GM23338 (cell line): Measurements from ENCODE around the gene IWS1. TPM values are rescaled to one million over a fixed set of nuclear protein-coding genes. Genes with fewer than 3 reads are reported as not detected.

ENCODE experiments used
- ATAC-seq: fragments of 200-7000 bp; cut with Tn5 transposase; 3 replicates; pipeline ENCODE4 v1.9.1; 2020
- DNase-seq: peaks from one replicate; pipeline ENCODE4 v3.0.0-alpha.2; 2015; ENCODE audit warnings: low spot score
- H2AFZ ChIP-seq: fragments of 200-600 bp; sonication (generic); 2 replicates; pipeline ENCODE4 v1.8.0; 2016; ENCODE audit warnings: antibody characterized with exemption, mild to moderate bottlenecking, moderate library complexity
- H3F3A ChIP-seq: fragments of 200-600 bp; sonication (generic); replicated peaks from 2 replicates; pipeline ENCODE4 v1.8.0; 2017; ENCODE audit warnings: antibody characterized with exemption, mixed run types, low read depth
- H3K27ac ChIP-seq: fragments of 200-600 bp; sonication (generic); 2 replicates; pipeline ENCODE4 v1.6.1; 2016; ENCODE audit warnings: low read depth
- H3K27me3 ChIP-seq: fragments of 200-600 bp; sonication (generic); 2 replicates; pipeline ENCODE4 v1.8.0; 2016; ENCODE audit warnings: mild to moderate bottlenecking, mixed run types, moderate library complexity; ENCODE audit not compliant: insufficient read depth
- H3K36me3 ChIP-seq: fragments of 200-600 bp; sonication (generic); 2 replicates; pipeline ENCODE4 v1.8.0; 2016; ENCODE audit warnings: mild to moderate bottlenecking; ENCODE audit not compliant: insufficient read depth
- H3K4me1 ChIP-seq: fragments of 200-600 bp; sonication (generic); 2 replicates; pipeline ENCODE4 v1.8.0; 2016; ENCODE audit warnings: mild to moderate bottlenecking, moderate library complexity; ENCODE audit not compliant: insufficient read depth
- H3K4me2 ChIP-seq: fragments of 200-600 bp; sonication (generic); 2 replicates; pipeline ENCODE4 v1.7.1; 2017; ENCODE audit warnings: mixed run types
- H3K4me3 ChIP-seq: fragments of 200-600 bp; sonication (generic); 2 replicates; pipeline ENCODE4 v1.6.1; 2016; ENCODE audit warnings: mixed run types
- H3K79me2 ChIP-seq: fragments of 200-600 bp; sonication (generic); replicated peaks from 2 replicates; pipeline ENCODE4 v1.8.0; 2017; ENCODE audit warnings: mild to moderate bottlenecking; ENCODE audit not compliant: insufficient read depth
- H3K9me2 ChIP-seq: fragments of 200-600 bp; sonication (generic); 2 replicates; pipeline ENCODE4 v1.8.0; 2017; ENCODE audit not compliant: insufficient read depth
- H4K20me1 ChIP-seq: fragments of 200-600 bp; sonication (generic); replicated peaks from 2 replicates; pipeline ENCODE4 v1.8.0; 2017; ENCODE audit warnings: mild to moderate bottlenecking; ENCODE audit not compliant: insufficient read depth
- H3K27ac Mint-ChIP-seq: 2 replicates; pipeline ENCODE4 v1.8.0; 2020; ENCODE audit warnings: inconsistent platforms, mild to moderate bottlenecking, moderate library complexity, mixed read lengths
- H3K27me3 Mint-ChIP-seq: 3 replicates; pipeline ENCODE4 v1.8.0; 2022; ENCODE audit warnings: low read depth, mild to moderate bottlenecking, moderate library complexity, mixed read lengths, inconsistent platforms; ENCODE audit not compliant: insufficient read depth, poor library complexity
- H3K36me3 Mint-ChIP-seq: 3 replicates; pipeline ENCODE4 v1.8.0; 2021; ENCODE audit warnings: low read depth, mild to moderate bottlenecking, inconsistent platforms, moderate library complexity, mixed read lengths
- H3K4me1 Mint-ChIP-seq: 3 replicates; pipeline ENCODE4 v1.8.0; 2020; ENCODE audit warnings: mild to moderate bottlenecking, inconsistent platforms, mixed read lengths
- H3K4me3 Mint-ChIP-seq: 3 replicates; pipeline ENCODE4 v1.8.0; 2021; ENCODE audit warnings: moderate library complexity, mild to moderate bottlenecking, inconsistent platforms, mixed read lengths
- H3K9me3 Mint-ChIP-seq: 3 replicates; pipeline ENCODE4 v1.8.0; 2020; ENCODE audit warnings: moderate library complexity, mild to moderate bottlenecking, inconsistent platforms, mixed read lengths
- CREB1 ChIP-seq: fragments of 250-450 bp; sonication (Bioruptor Pico); IDR thresholded peaks from 2 replicates; pipeline ENCODE4 v1.5.0; 2020; ENCODE audit warnings: low read depth, mild to moderate bottlenecking, moderate library complexity
- ETS1 ChIP-seq: IDR thresholded peaks from 2 replicates; pipeline ENCODE4 v1.6.1; 2016; ENCODE audit warnings: antibody characterized with exemption
- EZH2 ChIP-seq: fragments of 200-600 bp; sonication (generic); IDR thresholded peaks from one replicate; pipeline ENCODE4 v1.8.0; 2017; ENCODE audit warnings: antibody characterized with exemption, mild to moderate bottlenecking, low read depth; ENCODE audit not compliant: unreplicated experiment
- EZH2phosphoT487 ChIP-seq: fragments of 200-600 bp; sonication (generic); IDR thresholded peaks from one replicate; pipeline ENCODE4 v1.8.1; 2018; ENCODE audit warnings: antibody characterized with exemption; ENCODE audit not compliant: unreplicated experiment
- JUNB ChIP-seq: IDR thresholded peaks from one replicate; pipeline ENCODE4 v1.6.1; 2016; ENCODE audit warnings: antibody characterized with exemption; ENCODE audit not compliant: unreplicated experiment
- NANOG ChIP-seq: IDR thresholded peaks from 2 replicates; pipeline ENCODE4 v1.6.1; 2016; ENCODE audit warnings: antibody characterized with exemption, borderline replicate concordance
- STAT1 ChIP-seq: IDR thresholded peaks from one replicate; pipeline ENCODE4 v1.6.1; 2016; ENCODE audit warnings: antibody characterized with exemption; ENCODE audit not compliant: unreplicated experiment
- ZNF114 ChIP-seq: fragments of 250-450 bp; sonication (Bioruptor Pico); IDR thresholded peaks from 2 replicates; pipeline ENCODE4 v1.5.0; 2020; ENCODE audit warnings: mild to moderate bottlenecking, moderate library complexity
- ZNF331 ChIP-seq: fragments of 250-450 bp; sonication (Bioruptor Pico); IDR thresholded peaks from 2 replicates; pipeline ENCODE4 v1.5.0; 2020; ENCODE audit warnings: low read depth, mild to moderate bottlenecking, moderate library complexity
- ZNF462 ChIP-seq: fragments of 250-450 bp; sonication (Bioruptor Pico); IDR thresholded peaks from 2 replicates; pipeline ENCODE4 v1.5.0; 2020; ENCODE audit warnings: mild to moderate bottlenecking, moderate library complexity
- polyA plus RNA-seq: library from polyadenylated mRNA; unstranded; fragments of >200 nt; fragmentation: Nextera tagmentation; extraction: Ambion mirVana; gene quantifications from 2 replicates; pipeline ENCODE4 v1.2.1, GENCODE V29; 2016
- total RNA-seq: library from RNA; depleted of rRNA; stranded (reverse); fragments of >200 nt; shearing (Covaris generic); gene quantifications from 2 replicates; pipeline ENCODE4 v1.2.3, GENCODE V29; 2014

The IWS1 gene
- total and polyA plus RNA-seq, 2 experiments from 2014 or later = 82.8 to 97.2 TPM

- TF ChIP-seq STAT1 (no peak), ZNF114 (CRISPR knock-in tag) (no peak), ZNF331 (CRISPR knock-in tag) (no peak)
- peaks cover 4% of the 10 kb centered on the region; the same call in 1 of the 3 replicates for H3K9me3 Mint-ChIP-seq
- ATAC-seq (peak; percentile 26), DNase-seq (peak; percentile 24)
- H3K27me3 Mint-ChIP-seq = peaks cover 12% of the 10 kb centered on the region
- peaks cover 15% of the 10 kb centered on the region for H3K4me1 ChIP-seq
- peak overlapping the region; percentile 100 for H3K27ac Mint-ChIP-seq
- H3K36me3 ChIP-seq = peaks cover 11% of the 10 kb centered on the region; the same call in 1 of the 2 replicates
- peaks cover 17% of the 10 kb centered on the region for H3K36me3 Mint-ChIP-seq
- peak overlapping the region; percentile 96 for H3K27ac ChIP-seq
- peaks cover 13% of the 10 kb centered on the region for H4K20me1 ChIP-seq
- H3K9me2 ChIP-seq = no peaks in the 10 kb centered on the region; the same call in 1 of the 2 replicates
- peak overlapping the region; percentile 94 for H3K4me3 Mint-ChIP-seq
- H3K4me1 Mint-ChIP-seq = peaks cover 16% of the 10 kb centered on the region
- peaks cover 38% of the 10 kb centered on the region for H3K79me2 ChIP-seq
- H3F3A ChIP-seq = no peaks in the 10 kb centered on the region
- H3K27me3 ChIP-seq = no peaks in the 10 kb centered on the region
- peak overlapping the region; percentile 93 for H3K4me2 ChIP-seq
- H2AFZ ChIP-seq = peak overlapping the region; percentile 61
- H3K4me3 ChIP-seq = peak overlapping the region; percentile 96
These were observed 914 bp upstream of the IWS1 start for GRCh38 chr2:127527001-127527804.

- Histone ChIP-seq H3K79me2 (peaks cover 53% of the 10 kb centered on the region), H3K9me2 (no peaks in the 10 kb centered on the region; the same call in 1 of the 2 replicates), H3F3A (no peaks in the 10 kb centered on the region), H3K36me3 (peaks cover 12% of the 10 kb centered on the region; the same call in 1 of the 2 replicates), H3K27ac (peak overlapping the region; percentile 96), H3K4me1 (peaks cover 15% of the 10 kb centered on the region), H3K4me2 (peak overlapping the region; percentile 93), H3K4me3 (peak overlapping the region; percentile 96), H3K27me3 (no peaks in the 10 kb centered on the region), H4K20me1 (peaks cover 13% of the 10 kb centered on the region), H2AFZ (0 out of 2 replicates have a peak overlapping the region, but pooled peaks have one; percentile 34)
- ATAC-seq (peak; percentile 13), DNase-seq (peak; percentile 57)
- TF ChIP-seq CREB1 (CRISPR knock-in tag) (no peak), EZH2 (no peak), ZNF331 (CRISPR knock-in tag) (no peak), ZNF462 (CRISPR knock-in tag) (no peak), STAT1 (no peak), JUNB (no peak), EZH2phosphoT487 (no peak), ZNF114 (CRISPR knock-in tag) (no peak), ETS1 (no peak), NANOG (no peak)
- H3K27ac Mint-ChIP-seq = peak overlapping the region; percentile 100
- H3K9me3 Mint-ChIP-seq = peaks cover 4% of the 10 kb centered on the region; the same call in 1 of the 3 replicates
- peaks cover 28% of the 10 kb centered on the region for H3K36me3 Mint-ChIP-seq
- peak overlapping the region; percentile 94 for H3K4me3 Mint-ChIP-seq
- H3K27me3 Mint-ChIP-seq = peaks cover 12% of the 10 kb centered on the region
- H3K4me1 Mint-ChIP-seq = peaks cover 16% of the 10 kb centered on the region
These were observed 578 bp downstream of the IWS1 start for GRCh38 chr2:127525691-127526131.
